Dendritic cell treated with granulocyte-macrophage colony-stimulating factor and Interleukin-4, amounts not matched to agents 40 ng/mL and 50 ng/mL, for 4 days (primary cell): ENCODE measurements around the gene ARHGEF25.

Experiments used
- H3K27ac Mint-ChIP-seq: one replicate; pipeline ENCODE4 v1.8.0; 2022; ENCODE audit warnings: mild to moderate bottlenecking, mixed read lengths
- H3K27me3 Mint-ChIP-seq: one replicate; pipeline ENCODE4 v1.8.0; 2022; ENCODE audit warnings: mild to moderate bottlenecking, mixed read lengths
- H3K36me3 Mint-ChIP-seq: one replicate; pipeline ENCODE4 v1.8.0; 2022; ENCODE audit warnings: low read depth, mixed read lengths
- H3K4me1 Mint-ChIP-seq: one replicate; pipeline ENCODE4 v1.8.0; 2022; ENCODE audit warnings: low read depth, mixed read lengths
- H3K4me3 Mint-ChIP-seq: one replicate; pipeline ENCODE4 v1.8.0; 2022; ENCODE audit warnings: mild to moderate bottlenecking, moderate library complexity, mixed read lengths
- H3K9me3 Mint-ChIP-seq: one replicate; pipeline ENCODE4 v1.8.0; 2022; ENCODE audit warnings: mixed read lengths
- intact Hi-C: fragments of 100-400 bp; cut with micrococcal nuclease; formaldehyde crosslinking; loops from one replicate; pipeline ENCODE4 v1.15.0; 2022

ARHGEF25 gene

DNA sequence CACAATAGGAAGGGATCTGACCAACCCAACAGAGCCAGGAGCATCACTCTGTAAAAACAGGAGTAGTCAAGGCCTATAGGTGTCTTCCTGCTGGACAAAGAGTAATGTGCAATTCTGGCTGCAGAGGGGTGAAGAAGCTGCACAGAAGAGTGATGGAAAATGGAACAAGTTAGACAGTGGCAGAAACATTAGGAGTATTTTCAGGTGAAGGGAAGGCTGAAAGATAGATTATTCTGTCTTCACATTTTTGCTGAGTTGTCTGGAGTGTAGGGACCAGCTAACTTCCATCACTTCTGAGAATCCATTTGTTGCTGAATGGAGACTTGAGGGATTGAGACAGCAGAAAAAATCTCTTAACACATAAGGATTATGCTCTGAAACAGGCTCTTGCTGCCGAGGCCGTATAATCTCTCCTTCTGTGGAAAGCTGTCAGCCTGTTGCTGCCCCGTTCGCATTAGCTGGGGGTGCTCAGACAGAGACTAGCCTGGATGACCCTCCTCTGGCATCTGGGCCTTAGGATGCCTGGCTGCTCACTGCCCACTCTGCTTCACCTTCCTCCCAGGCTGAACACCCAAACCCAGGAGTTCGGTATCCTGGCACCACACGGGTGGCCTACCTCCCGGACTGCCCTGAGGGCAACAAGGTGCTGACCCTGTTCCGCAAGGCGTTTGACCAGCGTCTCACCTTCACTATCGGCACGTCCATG is 3.1 kb upstream of the ARHGEF25 start:
- no peaks in the 10 kb centered on the region for H3K36me3 Mint-ChIP-seq
- intact Hi-C loops, result no loop called here

DNA sequence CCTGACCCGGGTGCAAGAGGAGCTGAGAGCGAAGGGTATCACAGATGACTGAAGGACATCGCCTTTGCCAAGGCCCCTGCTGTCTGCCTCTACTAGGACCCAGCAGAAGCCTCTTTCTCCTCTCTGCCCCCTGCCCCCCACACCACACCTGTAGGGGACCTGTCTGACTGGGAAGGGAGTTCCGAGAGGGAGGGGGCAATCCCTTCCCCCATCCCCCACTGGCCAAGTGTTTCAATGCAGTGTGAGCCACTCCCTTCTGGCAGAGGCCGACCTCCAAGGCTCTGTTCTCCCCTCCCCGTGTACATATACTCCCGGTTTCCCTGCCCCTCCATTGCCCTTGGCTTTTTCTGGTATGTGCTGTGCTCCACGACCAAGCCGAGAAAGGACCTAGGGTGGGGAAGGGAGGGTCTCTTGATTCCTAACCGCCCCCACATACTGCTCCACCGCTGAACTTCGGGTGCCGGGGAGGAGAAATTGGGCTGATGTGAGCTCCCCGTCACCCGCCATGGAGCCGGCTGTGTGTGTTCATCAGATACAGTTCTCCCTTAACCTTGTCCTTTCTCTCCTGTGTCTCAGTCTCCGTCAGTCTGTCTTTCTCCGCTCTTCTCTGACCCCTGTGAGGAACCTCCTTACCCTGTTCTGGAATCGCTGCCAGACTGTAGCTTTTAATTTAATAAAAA is 2.0 kb upstream of the ARHGEF25 start:
- no peaks in the 10 kb centered on the region for H3K36me3 Mint-ChIP-seq
- H3K4me3 Mint-ChIP-seq, result no peak overlapping the region
- peaks cover 92% of the 10 kb centered on the region for H3K27me3 Mint-ChIP-seq
- peaks cover 25% of the 10 kb centered on the region for H3K4me1 Mint-ChIP-seq
- no peaks in the 10 kb centered on the region for H3K9me3 Mint-ChIP-seq
- intact Hi-C loops, result no loop called here
- H3K27ac Mint-ChIP-seq, result no peak overlapping the region

More for the DNA sequence above, 3.1 kb upstream of the ARHGEF25 start:
- no peak overlapping the region for H3K27ac Mint-ChIP-seq
- no peaks in the 10 kb centered on the region for H3K9me3 Mint-ChIP-seq
- no peak overlapping the region for H3K4me3 Mint-ChIP-seq
- peaks cover 89% of the 10 kb centered on the region for H3K27me3 Mint-ChIP-seq
- peaks cover 29% of the 10 kb centered on the region for H3K4me1 Mint-ChIP-seq

DNA sequence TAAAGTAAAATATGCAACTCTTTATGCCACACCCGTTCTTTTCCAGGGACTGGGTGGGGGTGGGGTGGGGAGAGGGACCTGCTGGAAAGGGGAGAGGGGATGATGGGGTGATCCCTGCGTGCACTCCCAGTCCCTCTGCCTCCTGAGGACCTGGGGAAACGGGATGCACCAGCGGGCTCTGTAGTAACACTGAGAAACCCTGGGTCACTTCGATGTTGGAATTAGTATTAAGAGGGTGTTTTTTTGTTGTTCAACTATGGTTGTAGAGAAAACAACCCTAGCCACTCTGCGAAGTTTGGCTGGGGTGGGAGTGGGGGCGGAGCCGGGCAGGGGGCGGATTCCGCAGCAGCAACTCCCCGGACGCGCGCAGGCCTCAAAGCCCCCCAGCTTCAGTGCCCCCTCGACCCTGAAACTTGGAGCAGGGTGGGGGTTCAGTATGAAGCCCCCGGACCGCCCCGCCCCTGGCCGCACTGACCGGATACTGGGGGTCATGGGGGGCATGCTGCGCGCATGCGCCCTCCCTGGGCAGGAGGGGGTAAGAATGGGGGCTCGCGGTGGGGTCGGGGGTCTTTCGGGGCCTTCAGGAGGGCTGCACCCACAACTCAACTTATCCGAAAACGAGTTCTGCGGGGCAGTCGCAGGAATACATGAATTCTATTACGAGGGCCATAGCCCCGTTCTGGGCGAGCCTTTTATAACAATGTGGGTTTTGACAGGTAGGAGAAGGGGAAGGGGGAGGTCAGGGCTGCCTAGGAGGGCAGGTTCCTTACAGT is 1.3 kb upstream of the ARHGEF25 start:
- Mint-ChIP-seq H3K27me3 (peaks cover 93% of the 10 kb centered on the region), H3K36me3 (no peaks in the 10 kb centered on the region), H3K4me1 (peaks cover 23% of the 10 kb centered on the region), H3K27ac (no peak overlapping the region), H3K9me3 (no peaks in the 10 kb centered on the region), H3K4me3 (no peak overlapping the region)
- intact Hi-C loops, result no loop called here

DNA sequence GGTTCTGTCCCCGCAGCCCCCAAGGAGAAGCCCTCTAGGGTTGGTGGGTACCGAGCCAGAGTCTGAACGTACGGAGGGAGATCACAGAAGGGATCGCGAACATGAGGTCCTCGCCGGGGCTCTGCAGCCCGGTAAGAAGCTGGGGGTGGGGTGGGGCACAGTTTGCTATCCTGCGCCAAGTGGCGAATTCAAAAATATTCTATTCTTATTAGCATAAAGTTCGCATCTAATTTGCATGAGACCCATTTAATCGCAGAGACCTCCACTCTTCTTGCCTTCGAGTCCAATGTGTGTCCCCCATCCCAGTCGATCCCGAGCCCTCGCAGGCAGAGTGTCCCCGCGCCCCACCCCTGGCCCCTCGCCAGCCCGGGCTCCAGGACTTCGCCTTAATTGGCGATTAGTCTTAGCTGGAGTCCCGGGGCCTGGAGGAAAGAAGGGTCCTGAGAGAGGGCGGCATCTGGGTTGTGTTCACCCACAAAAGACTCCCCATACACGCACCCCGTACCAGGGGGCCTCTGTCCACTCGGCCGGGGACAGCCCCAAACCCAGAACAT is 604 bp upstream of the ARHGEF25 start:
- H3K27me3 Mint-ChIP-seq, result peaks cover 93% of the 10 kb centered on the region
- intact Hi-C loops, result no loop called here
- peak overlapping the region; percentile 68 for H3K4me3 Mint-ChIP-seq
- peaks cover 20% of the 10 kb centered on the region for H3K4me1 Mint-ChIP-seq
- no peaks in the 10 kb centered on the region for H3K36me3 Mint-ChIP-seq
- H3K9me3 Mint-ChIP-seq, result no peaks in the 10 kb centered on the region
- no peak overlapping the region for H3K27ac Mint-ChIP-seq

DNA sequence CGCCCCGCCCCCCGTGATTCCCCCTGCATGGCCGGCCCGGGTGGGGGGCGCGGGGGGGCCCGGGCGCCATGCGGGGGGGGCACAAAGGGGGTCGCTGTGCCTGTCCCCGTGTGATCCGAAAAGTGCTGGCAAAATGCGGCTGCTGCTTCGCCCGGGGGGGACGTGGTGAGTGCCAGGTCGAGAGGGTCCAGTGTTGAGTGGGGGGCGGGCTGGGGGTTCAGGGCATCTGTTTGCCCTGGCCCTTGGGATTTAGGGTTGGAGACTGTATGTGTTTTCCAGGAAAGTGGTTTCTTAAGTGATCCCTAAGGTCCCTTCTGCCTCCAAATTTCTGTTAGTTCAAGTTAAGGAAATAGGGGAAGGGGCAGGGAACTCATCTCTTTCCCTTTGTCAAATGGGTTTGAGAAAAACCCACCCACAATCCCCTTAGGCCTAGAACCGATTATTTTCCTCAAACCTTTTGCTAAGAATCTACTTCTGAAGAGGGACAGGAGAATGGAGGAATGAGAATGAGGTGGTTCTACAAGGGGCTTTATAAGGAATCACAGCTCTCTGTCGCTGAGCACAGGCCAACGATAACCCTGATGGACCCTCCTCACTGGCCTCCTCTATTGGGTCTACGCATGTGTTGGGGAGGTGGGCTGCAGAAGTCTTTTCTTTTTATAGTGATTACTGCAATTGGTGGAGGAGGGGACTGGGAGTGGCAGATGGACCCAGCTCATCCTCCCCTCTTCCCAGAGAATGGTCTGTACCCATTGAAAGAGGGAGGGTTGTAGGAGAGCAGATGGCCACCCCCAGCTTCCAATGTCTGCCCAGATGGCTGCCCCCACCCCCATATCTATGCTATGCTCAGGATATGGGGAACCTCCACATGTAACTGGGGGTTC is 834 bp downstream of the ARHGEF25 start:
- H3K9me3 Mint-ChIP-seq, result no peaks in the 10 kb centered on the region
- intact Hi-C loops, result no loop called here
- H3K4me3 Mint-ChIP-seq, result no peak overlapping the region
- H3K27me3 Mint-ChIP-seq, result peaks cover 93% of the 10 kb centered on the region
- H3K27ac Mint-ChIP-seq, result no peak overlapping the region
- peaks cover 20% of the 10 kb centered on the region for H3K4me1 Mint-ChIP-seq
- H3K36me3 Mint-ChIP-seq, result no peaks in the 10 kb centered on the region

DNA sequence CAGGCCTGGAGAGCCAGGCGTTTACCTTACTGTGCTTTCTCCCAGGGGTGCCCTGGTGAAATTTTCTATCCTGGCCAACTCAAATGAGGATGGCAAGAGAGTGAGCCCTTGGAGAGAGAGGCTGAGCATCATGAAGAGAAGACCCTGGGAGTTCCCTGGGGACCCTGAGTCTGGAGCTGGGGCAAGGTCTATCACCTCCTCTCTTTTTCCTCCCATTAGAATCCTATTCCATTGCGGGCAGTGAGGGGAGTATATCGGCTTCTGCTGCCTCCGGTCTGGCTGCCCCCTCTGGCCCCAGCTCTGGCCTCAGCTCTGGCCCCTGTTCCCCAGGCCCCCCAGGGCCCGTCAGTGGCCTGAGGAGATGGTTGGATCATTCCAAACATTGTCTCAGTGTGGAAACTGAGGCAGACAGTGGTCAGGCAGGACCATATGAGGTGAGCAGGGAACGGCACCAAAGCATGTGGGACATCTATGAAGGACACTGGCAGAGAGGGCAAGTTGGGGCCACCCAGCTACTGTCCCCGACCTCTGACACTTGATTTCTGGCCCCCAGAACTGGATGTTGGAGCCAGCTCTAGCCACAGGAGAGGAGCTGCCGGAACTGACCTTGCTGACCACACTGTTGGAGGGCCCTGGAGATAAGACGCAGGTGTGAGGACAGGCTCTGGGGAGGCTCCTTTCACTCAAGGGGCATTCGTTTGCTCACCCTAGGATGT is 1.6 kb downstream of the ARHGEF25 start:
- Mint-ChIP-seq H3K27ac (no peak overlapping the region), H3K27me3 (peaks cover 94% of the 10 kb centered on the region), H3K4me1 (peaks cover 20% of the 10 kb centered on the region), H3K9me3 (no peaks in the 10 kb centered on the region), H3K4me3 (no peak overlapping the region), H3K36me3 (no peaks in the 10 kb centered on the region)
- intact Hi-C loops, result no loop called here

DNA sequence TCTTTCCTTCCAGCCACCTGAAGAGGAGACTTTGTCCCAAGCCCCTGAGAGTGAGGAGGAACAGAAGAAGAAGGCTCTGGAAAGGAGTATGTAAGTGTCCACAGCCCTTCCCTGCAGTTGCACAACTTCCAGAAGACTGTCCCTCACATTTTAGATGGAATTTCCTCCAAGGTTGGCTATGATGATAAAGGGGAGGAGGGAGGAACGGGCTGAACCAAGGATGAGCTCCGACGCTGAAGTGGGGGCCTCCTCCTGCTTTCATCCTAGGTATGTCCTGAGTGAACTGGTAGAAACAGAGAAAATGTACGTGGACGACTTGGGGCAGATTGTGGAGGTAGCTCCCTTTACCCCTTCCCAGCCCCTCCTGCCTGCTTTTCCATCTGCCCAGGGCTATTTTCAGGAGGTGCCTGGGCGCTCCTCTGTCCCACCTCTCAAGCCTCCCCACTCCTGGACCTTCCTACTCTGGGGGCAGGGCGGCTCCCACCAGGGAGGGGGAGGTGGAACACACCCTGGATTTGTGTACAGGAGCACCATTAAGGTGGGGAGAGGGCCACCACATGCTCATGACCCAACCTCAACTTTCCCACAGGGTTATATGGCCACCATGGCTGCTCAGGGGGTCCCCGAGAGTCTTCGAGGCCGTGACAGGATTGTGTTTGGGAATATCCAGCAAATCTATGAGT is 2.3 kb downstream of the ARHGEF25 start:
- H3K36me3 Mint-ChIP-seq, result no peaks in the 10 kb centered on the region
- H3K4me3 Mint-ChIP-seq, result no peak overlapping the region
- no peak overlapping the region for H3K27ac Mint-ChIP-seq
- intact Hi-C loops, result no loop called here
- no peaks in the 10 kb centered on the region for H3K9me3 Mint-ChIP-seq
- peaks cover 20% of the 10 kb centered on the region for H3K4me1 Mint-ChIP-seq
- peaks cover 96% of the 10 kb centered on the region for H3K27me3 Mint-ChIP-seq

DNA sequence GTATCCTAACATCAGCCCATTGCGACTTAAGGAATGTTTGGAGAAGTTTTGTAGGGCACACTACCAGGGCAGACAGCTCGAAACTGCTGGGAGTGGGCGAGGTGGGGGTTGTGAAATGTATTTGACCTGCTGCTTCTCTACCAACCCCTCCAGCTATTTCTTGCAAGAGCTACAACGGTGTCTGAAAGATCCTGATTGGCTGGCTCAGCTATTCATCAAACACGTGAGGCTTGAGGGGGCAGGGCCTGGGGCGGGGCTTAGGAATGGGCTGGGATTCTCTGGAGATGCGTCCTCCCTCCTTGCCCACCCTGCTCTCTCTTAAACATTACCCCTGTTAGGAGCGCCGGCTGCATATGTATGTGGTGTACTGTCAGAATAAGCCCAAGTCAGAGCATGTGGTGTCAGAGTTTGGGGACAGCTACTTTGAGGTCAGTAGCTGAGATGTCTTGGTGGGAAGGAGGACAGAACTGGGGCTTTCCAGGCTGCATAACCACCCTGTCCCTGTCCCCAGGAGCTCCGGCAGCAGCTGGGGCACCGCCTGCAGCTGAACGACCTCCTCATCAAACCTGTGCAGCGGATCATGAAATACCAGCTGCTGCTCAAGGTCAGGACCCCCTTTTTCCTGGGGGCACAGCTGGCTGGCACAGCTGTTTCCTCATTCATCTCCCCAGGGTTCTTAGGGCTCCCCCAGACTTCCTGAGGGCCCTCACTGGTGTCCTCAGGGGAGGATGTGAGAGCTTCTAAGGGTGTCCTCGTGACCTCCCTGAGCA is 3.1 kb downstream of the ARHGEF25 start:
- intact Hi-C loops, result no loop called here
- Mint-ChIP-seq H3K36me3 (no peaks in the 10 kb centered on the region), H3K27me3 (peaks cover 96% of the 10 kb centered on the region), H3K4me3 (no peak overlapping the region), H3K4me1 (peaks cover 26% of the 10 kb centered on the region), H3K9me3 (no peaks in the 10 kb centered on the region), H3K27ac (no peak overlapping the region)

DNA sequence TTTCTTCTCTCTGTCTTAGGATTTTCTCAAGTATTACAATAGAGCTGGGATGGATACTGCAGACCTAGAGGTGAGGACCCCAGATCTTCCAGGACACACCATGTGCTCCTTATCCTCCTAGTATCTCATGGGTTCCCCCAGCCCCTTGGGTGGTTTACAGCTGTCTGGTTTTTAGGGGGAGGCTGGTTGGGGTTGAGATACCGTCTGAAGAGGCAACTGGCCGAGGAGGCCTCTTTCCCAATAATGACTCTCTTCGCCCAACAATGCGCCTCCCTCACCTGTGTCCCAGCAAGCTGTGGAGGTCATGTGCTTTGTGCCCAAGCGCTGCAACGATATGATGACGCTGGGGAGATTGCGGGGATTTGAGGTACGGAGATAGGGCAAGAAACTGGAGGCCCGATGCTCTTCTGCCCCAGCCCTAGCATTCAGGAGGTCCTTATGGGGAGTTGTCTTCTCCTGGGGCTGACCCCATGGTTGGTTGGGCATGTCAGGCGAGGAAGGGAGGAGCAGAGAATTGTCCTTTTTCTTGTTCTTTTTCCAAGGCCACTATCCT is 3.8 kb downstream of the ARHGEF25 start:
- intact Hi-C loops, result no loop called here
- Mint-ChIP-seq H3K4me1 (peaks cover 28% of the 10 kb centered on the region), H3K36me3 (no peaks in the 10 kb centered on the region), H3K27me3 (peaks cover 97% of the 10 kb centered on the region), H3K27ac (no peak overlapping the region), H3K9me3 (no peaks in the 10 kb centered on the region), H3K4me3 (no peak overlapping the region)

DNA sequence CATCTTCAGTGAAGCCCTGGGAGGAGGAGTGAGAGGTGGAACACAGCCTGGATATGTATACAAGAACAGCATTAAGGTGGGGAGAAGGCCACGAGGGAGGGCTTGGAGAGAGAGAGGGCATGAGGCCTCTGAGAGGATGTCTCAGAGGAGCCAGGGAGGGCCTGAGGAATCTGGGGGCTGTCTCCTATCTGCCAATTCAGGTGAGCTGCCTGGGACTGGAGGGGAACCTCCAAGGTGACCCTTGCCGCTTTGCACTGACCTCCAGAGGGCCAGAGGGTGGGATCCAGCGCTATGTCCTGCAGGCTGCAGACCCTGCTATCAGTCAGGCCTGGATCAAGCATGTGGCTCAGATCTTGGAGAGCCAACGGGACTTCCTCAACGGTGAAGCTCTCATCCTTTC is 4.4 kb downstream of the ARHGEF25 start:
- intact Hi-C loops, result no loop called here
- no peaks in the 10 kb centered on the region for H3K36me3 Mint-ChIP-seq
- no peak overlapping the region for H3K4me3 Mint-ChIP-seq
- H3K4me1 Mint-ChIP-seq, result peaks cover 27% of the 10 kb centered on the region
- H3K9me3 Mint-ChIP-seq, result no peaks in the 10 kb centered on the region
- H3K27me3 Mint-ChIP-seq, result peaks cover 97% of the 10 kb centered on the region
- H3K27ac Mint-ChIP-seq, result no peak overlapping the region

DNA sequence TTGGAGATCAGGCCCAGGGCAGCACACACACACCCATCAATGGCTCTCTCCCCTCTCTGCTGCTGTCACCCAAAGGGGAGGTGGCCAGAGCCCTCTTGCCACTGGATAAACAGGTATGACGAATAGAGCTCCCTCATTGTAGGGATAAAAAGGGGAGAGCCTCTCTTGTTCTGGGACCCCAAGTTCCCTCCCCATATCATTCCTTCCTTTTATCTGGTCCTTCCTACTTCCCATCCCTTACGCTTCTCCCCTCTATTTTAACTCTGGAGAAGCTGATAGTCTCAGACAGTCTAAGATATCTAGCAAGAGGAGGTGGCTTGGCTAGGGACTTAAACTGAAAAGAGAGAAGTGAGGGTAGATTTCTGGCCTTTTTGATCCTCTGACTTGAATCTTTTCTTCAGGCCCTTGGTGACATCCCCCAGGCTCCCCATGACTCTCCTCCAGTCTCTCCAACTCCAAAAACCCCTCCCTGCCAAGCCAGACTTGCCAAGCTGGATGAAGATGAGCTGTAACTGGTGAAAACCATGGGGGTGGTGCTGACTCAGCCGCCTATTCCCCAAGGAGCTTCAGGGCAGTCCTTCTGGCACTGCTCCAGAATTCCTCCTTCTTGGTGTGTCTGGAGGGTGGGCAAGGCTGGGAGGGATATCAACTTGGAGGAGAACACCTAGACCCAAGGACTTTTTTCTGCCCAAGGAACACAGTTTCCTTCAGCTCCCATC is 5.3 kb downstream of the ARHGEF25 start:
- Mint-ChIP-seq H3K9me3 (no peaks in the 10 kb centered on the region), H3K27me3 (peaks cover 97% of the 10 kb centered on the region), H3K4me3 (no peak overlapping the region), H3K36me3 (no peaks in the 10 kb centered on the region), H3K4me1 (peaks cover 31% of the 10 kb centered on the region), H3K27ac (no peak overlapping the region)
- intact Hi-C loops, result no loop called here
